SIG-M5 (cell line): ENCODE data around the gene ATP9B.
"Not testable (repeated sequence)": the region's sequence is repeated elsewhere in the genome, so short reads cannot be mapped to it uniquely, and the experiment has no call there.

Source experiments
- DNase-seq: peaks from one replicate; lab custom pipeline; 2025; lab: John Stamatoyannopoulos, UW

ATP9B gene

GRCh38 chr18:79135924-79136323 is 66.7 kb downstream of the ATP9B start:
- no peak for DNase-seq

GRCh38 chr18:79136742-79137141 is 67.5 kb downstream of the ATP9B start:
- DNase-seq, result no peak

DNA sequence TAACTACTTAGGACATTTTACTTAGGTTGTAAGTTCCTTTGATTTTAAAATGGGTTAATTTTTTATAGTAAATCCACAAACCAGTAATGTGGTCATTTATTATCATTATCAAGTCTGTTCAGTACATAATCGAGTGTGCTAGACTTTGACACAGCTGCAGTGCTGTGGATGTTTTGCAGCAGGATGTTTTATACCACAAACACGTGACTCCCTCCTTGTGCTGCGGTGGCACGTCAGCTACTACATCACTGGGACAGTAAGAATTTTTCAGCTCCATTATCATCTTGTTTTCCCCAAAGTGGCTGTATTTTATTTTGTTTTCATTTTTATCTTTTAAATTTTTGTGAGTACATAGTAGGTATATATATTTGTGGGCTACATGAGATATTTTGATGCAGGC is 70.0 kb downstream of the ATP9B start:
- no peak for DNase-seq

DNA sequence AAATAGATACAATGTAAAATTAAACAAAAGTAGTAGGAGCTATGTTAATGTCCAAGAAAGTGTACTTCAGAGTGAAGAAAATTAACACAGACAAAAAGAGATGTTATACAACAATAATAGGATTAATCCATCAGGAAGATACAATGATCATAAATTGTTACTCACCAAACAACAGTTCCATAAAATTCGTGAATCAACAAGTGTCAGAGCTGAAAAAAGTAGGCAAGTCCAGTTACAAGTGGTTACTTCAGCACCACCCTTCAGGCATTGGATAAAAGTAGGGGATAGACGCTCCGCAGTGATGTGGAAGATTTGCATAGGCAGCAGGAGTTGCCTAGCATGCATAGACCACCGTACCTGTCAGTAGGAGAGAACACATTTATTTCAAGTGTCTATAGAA is 77.8 kb downstream of the ATP9B start:
- no peak for DNase-seq

DNA sequence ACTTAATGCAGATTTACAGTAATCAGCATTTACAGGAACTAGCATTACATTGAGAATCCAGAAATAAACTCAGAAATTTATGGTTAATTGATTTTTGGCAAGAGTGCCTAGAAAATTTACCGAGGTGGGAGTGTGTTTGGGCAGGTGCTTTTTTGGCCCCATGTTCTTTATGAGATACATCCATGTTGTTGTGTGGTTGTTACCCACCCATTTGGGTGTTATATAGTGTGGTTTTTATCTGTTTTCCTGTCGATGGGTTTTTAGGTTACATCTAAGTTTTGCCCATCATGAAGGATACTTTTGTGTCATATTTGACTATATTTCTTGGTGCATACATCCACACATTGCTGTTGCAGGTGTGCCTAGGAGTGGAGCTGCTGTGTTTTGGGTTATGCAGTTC is 82.0 kb downstream of the ATP9B start:
- no peak for DNase-seq

DNA sequence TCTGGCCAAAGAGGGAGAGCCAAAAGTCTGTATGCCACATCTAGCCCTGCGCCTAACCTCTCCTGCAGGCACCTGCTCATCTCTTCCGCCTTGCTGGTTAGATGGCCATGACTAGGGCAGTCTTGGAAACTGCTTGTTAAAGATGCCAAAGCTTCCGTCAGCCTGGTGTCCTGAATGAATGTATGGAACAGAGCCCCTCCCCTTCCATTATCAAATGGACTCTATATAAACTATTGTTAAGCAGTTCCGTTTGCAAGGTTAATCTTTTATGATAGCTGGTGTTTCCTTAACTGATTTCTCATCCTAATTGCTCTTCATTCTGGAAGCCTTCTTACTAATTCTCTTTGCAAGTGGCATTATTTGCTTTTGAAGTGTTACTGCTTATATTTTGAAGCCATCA is 87.1 kb downstream of the ATP9B start:
- DNase-seq, result no peak

DNA sequence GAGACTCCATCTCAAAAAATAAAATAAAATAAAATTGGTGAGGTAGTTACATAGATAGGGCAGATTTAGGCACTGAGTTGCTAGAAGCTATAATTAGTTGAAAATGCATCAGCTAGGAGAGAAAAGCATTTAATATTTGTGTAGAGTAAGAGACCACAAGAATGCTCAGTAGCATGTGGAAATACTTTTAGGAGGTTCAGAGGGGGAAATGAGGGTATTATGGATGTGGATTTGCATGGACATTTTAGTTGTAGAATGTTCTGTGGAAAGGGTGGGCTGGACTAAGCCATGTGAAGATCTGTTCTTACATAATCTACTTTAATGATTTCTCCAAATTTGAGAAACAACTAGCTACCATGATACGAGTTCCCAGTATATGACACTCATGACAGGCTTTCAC is 95.5 kb downstream of the ATP9B start:
- no peak for DNase-seq

DNA sequence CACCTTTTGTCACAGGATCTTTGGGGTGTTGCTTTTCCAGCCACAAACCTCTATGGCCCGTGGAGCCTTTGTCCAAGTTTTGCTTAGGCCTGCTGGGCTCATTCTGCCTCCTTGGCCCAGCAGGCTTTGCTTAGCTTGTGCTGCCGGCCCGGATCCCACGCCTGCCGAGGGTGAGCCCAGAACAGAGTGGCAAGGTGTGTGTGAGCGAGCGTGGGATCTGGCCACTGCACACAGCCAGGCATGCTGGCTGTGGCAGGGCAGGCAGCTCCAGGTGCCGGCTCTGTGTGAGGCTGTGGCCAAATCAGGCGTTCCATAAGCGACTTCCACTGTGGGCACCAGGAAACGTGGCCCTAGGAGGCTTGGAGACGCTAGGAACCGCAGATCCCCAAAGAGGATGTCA is 97.5 kb downstream of the ATP9B start:
- DNase-seq, result no peak

GRCh38 chr18:79167526-79168190 is 98.5 kb downstream of the ATP9B start:
- no peak for DNase-seq

DNA sequence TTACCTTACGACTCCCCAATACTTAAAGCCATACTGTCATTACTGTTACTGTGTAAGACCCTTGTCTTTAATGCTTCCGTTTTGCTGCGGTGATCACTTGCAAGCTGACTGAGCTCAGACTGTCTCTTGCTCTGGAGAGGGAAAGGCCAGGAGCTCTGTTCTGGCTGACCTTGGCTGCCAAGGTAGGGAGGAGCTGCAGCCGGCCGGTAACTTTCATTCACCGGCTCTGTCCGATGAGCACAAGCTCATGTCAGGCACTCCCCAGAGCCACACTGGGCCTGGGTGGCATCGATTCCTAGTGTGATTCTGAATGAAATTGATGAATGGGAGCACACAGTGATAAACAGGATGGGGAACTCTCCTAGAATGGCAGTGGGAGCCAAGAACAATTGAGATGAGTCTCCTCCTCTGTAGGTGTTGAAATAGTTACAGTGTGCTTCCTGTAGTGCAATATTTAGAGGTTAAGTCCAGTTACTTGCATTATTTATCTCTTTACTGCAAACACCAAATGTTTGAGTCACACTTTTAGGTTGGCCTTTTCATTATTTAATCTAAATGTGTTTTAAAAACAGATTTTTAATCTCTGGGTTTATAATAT is 100.9 kb downstream of the ATP9B start:
- no peak for DNase-seq

DNA sequence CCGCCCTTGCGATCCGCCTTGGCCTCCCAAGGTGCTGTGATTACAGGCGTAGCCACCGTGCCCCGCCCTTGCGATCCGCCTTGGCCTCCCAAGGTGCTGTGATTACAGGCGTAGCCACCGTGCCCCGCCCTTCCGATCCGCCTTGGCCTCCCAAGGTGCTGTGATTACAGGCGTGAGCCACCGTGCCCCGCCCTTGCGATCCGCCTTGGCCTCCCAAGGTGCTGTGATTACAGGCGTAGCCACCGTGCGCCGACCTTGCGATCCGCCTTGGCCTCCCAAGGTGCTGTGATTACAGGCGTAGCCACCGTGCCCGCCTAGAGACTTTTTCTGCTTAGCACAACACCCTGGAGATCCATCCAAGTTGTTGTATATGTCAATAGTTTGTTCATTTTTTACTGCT is 103.1 kb downstream of the ATP9B start:
- DNase-seq, result not testable (repeated sequence)

- DNase-seq, result no peak
Measured at GRCh38 chr18:79173742-79174141, 104.5 kb downstream of the ATP9B start.

DNA sequence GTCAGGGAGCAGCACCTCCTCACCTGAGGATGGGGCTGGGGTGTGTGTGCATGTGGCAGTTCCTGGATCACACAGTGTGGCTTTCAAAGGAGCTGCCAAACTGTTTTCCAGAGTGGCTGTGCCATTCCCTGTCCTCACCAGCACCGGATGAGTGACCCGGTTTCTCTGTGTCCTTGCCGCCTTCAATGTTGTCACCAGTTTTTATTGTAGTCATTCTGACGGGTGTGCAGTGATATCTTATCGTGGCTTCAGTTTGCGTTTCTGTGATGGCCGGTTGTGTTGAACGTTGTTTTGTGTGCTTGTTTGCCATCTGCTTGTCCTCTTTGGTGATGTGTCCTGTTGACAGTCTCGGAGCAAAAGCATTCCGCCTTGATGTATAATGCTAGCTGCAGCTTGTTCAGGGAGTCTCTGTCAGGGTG is 108.9 kb downstream of the ATP9B start:
- DNase-seq, result no peak

DNA sequence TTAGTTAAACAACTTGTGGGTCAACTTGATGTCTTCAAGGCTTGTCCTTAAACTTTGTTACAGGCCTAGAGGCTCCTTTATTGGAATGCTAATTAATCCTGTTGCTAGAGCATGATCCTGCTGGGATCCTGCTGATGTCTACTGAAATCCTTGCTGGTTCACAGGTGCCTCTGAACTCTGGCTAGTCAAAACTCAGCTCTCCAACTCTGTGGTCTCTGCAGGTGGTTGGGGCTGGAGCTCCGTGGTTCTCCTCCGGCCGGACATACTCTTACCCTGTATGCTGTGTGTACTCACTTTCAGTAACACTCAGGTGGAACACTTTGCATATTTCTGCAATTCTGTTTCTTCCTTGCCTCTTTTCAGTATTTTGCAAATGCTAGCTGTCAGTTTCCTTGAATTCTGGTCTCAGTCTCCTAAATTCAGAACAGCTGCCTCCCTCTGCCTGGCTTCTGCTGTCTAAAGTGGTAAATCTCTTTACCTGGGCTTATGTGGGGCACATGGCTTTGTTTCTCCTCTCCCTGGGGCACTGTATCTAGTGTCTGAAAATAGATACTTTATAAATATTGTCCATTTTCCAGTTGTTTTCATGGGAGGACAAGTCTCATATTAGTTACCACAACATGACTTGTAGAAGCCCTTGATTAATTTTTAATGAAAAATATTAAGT is 113.0 kb downstream of the ATP9B start:
- no peak for DNase-seq

- no peak for DNase-seq
Measured at GRCh38 chr18:79185648-79186047, 116.5 kb downstream of the ATP9B start.

GRCh38 chr18:79186649-79187048 is 117.5 kb downstream of the ATP9B start:
- DNase-seq, result no peak

DNA sequence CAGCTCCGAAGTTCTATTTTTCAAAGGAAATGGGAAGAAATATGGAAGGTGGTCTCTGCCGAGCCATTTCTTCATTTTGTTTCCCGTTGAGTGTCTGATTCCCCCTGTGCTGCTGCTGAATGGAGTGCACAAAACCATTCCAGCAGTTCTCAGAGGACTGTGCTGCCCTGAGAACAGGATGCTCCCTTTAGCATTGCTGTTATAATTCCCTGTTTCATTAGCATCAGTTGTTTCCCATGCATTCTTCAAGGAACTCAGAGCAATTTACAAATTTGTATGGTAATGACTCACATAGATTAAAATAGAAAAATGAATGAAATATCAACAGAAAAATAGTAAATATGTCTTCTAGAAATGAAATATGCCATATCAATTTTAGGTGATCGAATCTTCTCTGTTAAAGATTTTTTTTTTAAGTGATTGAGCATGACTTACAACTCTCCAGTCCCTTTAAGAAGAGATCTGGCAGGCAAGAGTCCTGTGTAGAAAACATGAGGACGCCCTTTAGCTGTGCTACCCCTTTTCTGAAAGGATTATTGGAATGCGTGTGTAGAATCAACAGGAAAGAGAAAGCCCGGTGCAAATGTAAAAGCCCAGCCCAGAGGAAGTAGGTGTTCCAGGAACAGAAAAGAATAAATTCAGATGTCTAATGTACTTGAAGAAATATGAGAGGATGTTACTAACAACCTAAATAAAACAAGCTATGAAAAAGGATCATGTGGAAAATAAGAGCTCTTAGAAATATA is 118.5 kb downstream of the ATP9B start:
- DNase-seq, result no peak

DNA sequence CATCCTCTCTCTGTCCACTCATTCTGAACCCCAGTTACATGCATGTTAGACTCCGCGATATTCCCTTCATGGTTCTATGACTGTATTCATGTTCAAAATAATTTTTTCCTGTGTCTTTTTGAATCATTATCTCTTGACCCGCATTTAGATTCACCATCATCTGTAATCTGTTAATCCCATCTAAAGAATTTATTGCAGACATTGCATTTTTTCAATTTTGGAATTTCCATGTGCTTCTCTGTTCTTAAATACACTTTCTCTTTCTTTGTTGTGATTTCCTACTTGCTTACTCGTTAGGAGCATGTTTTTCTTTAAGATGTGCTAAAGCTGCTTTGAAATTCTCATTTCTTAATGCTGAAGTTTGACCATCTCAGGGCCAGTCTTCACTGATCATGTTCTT is 122.2 kb downstream of the ATP9B start:
- no peak for DNase-seq

GRCh38 chr18:79191956-79192355 is 122.8 kb downstream of the ATP9B start:
- no peak for DNase-seq

DNA sequence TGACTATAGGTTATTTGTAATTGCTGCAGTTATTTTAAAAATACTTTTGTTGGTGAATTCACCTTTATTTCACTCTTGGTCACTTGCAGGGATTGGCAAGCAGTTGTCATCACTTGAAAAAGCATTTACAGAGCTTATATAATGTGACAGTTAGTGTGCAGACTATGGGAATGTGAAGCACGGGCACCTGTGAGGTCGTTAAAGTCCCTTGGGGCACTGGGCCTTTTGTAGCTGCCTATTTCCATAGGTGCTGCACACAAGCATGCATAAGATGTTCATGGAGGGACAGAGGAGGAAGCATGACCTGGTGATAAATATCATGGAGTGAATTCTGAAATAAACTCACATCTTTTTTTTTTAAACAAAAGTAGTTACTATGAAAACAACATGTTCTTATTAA is 124.6 kb downstream of the ATP9B start:
- no peak for DNase-seq

DNA sequence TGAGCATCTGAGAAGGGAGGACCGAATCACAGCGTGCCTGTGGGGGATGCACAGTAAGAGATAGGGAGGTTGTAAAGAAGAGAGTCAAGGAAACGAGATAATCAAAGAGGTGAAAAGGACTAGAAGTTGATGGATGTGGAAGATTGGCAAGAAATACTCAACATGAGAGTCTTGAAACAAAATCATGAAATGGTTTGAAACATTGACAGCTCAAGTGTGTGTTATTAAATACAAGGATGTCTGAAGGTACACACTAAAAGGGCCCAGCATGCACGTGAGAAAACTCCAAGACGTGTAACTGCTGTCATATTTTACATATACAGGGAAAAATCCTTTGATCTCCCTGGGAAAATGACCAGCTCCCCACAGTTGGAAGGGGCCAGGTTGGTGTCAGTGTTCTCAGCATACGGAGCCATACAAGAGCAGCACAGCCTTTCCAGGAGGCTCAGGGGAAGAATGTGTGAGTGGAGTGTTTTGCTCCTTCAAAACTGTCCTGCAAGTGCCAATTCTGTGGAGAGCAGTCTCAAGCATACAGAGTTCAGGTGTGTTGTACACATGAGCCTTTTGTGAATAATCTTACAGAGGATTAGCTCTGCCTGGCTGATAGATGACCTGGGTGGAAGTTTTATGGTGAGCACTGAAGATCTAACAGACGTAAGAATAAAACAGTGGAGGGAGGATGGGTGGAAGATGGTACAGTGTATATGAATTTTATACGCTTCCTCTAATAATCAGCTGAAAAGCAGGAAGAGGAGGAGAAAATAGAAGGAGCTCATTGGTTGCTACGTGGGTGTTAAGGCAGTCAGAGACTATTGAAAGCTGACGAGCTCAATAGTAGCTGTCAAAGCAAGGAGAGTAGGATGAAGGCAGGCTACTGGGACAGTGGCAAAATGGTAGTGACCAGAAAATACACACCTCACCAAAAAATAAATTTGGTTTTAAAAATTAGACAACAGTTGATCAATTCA is 126.8 kb downstream of the ATP9B start:
- DNase-seq, result no peak

- DNase-seq, result no peak
Measured at GRCh38 chr18:79197531-79197930, 128.3 kb downstream of the ATP9B start.
